ENCODE data around the gene GNB1L.

GNB1L gene

GRCh38 chr22:19854778-19855503 is at the start of gene GNB1L, which contains the start of gene RTL10:
TSS of gene GNB1L (minus strand) at chr22:19854874. CDS start at chr22:19821355, 33,519 bp downstream.
TSS of gene RTL10 (minus strand) at chr22:19854874. CDS start at chr22:19852261, 2,613 bp downstream.
- peak; percentile 94 for DNase-seq

- no peak for DNase-seq
Observed at GRCh38 chr22:19904174-19904856, 49.6 kb upstream of the GNB1L start.

DNA sequence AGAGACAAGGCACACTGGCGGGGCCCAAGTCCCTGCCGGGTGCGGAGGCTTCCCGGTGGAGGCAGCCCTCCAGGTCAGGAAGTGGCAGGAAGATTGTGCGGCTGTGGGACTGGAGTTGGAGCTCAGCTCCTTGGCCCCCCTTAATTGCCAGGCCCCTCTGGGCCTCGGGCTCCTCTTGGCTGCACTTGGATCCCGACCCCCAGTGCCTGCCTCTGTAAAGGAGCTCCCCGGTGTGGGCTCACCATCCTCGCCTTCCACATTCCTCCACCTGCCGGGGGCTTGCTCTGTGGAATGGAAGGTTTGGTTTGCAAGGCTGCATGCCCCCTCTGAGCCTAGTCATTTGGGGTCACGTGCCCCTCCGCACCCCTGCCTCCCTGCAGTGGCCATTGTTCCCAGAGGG is 48.8 kb upstream of the GNB1L start:
- DNase-seq, result no peak

DNA sequence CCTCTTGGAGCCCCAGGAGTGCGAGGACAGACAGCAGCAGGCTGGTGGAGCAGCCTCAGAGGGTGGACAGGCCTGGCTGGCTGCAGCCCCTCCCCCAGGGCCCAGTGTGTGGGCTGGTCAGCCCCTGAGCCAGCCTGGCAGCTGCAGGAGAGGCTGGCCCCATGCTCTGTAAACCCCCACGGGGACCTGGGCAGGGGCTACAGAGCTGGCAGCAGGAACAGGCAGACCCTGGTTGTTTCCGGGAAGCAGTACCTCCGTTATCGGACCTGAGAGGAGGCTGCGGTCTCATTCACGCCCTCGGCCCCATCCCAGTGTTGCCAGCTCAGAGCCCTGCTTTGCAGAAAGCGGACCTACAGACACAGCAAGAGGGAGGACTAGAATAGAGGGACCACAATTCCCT is 48.4 kb upstream of the GNB1L start:
- DNase-seq, result no peak

DNA sequence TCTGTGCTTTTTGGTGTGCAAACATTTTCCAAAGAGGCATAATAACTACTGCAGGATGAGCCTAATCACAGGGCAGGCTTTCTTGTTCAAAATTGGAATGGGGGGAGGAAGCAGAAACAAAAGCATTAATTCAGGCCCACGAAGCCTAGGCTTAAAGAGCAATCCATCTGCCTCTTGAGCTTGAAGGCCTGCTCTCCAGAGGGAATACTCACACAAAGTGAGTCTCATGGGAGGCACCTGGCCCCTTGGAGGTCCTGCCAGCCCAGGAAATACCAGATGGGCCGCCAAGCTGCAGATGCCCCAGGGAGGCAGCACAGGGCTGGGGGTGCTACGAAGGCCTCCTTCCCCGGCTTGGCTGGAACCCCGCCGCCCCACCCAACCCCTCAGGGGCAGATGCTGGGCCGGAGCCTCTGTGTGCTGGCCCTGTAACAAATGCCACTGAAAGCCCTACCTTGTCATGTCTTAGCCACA is 47.6 kb upstream of the GNB1L start:
- peak; percentile 32 for DNase-seq

DNA sequence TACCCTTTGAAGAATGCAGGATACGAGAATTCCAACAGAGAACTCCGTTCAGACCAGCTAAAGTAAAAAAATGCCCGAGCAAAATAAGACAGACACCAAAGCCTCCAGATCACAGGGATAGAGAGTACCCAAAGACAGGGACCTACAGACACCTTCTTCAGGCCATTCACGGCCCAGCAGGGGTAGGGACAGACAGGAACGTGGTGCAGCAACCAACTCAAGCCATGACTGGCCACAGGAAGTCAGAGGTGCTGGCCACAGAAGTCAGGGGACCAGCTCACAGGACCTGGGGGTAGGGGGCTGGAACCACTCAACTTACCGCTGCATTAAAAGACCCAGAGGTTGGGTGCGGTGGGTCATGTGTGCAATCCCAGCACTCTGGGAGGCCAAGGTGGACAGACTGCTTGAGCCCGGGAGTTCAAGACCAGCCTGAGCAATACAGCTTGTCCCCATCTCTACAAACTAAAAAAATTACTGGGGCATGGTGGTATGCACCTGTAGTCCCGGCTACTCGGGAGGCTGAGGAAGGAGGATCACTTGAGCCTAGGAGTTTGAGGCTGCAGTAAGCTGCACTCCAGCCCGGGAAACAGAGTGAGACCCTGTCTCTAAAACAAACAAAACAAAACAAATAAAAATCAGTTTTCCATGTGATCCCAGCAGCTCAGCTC is 47.0 kb upstream of the GNB1L start:
- no peak for DNase-seq

GRCh38 chr22:19900707-19901436 is 46.2 kb upstream of the GNB1L start:
- no peak for DNase-seq

- no peak for DNase-seq
Observed at GRCh38 chr22:19898831-19899567, 44.3 kb upstream of the GNB1L start.

DNA sequence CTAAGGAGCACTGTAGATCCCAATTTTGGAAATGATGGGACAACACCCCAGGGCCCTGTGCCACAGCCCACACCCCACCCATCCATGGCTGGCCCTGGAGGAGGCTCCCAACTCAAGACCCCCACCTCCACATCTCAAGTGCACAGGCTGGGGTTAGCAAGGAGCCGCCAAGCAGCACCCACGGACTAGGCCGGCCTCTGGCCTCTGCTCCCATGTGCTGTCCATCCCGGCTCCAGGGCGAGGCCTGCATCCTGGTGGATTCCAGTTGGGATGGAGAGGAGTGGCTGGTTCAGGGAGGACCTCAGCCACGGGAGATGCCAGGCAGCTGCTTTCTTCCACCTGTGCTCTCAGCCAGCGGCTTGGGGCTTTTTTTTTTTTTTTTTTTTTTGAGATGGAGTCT is 43.5 kb upstream of the GNB1L start:
- no peak for DNase-seq

- no peak for DNase-seq
Observed at GRCh38 chr22:19897726-19898125, 43.1 kb upstream of the GNB1L start.

- no peak for DNase-seq
Observed at GRCh38 chr22:19896665-19897355, 42.1 kb upstream of the GNB1L start.

GRCh38 chr22:19895160-19895849 is 40.6 kb upstream of the GNB1L start:
- no peak for DNase-seq

DNA sequence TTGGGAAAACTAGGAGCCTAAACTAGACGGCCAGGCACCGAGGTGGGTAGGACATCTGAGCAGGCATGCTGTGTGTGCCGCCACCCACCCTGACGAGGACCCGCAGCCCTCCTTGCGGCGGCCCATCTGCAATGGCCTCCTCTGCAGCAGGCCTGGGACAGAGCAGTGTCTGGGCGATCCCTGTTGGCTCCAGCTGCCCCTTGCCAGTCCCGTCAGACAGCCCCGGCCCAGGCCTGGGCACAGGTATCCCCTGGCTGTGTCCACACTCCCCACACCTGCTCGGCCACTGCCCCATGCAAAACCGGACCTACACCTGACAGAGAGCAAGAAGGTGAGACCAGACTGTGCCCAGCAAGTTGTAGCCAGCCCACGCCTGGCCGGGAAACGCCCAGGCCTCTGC is 38.7 kb upstream of the GNB1L start:
- no peak for DNase-seq

GRCh38 chr22:19892925-19893324 is 38.3 kb upstream of the GNB1L start:
- DNase-seq, result no peak

- DNase-seq, result peak; percentile 61
Observed at GRCh38 chr22:19892257-19892879, 37.7 kb upstream of the GNB1L start.

GRCh38 chr22:19891317-19892256 is 36.9 kb upstream of the GNB1L start:
- peak; percentile 85 for DNase-seq

- no peak for DNase-seq
Observed at GRCh38 chr22:19890502-19891316, 36.0 kb upstream of the GNB1L start.

DNA sequence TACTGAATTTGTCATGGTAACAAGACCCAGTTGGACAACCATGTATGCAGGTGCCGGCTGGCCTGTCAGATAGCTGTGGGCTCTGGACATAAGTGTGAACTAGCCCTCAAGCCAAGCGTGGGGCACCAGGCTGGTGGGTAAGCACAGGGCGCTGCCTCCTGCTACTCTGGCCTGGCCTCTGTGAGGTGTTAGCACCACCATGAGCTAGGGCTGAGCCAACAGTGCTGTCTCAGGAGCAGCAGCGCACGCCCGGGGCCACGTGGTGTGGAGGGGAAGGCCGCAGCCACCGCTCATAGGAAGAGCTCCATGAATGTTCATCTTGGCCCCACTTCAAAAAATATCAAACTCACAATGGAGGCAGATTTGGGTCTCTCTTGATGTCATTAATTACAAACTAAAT is 35.3 kb upstream of the GNB1L start:
- DNase-seq, result no peak
